Chondrocyte (in vitro differentiated cells): Measurements from ENCODE around the gene ANXA9. TPM values are rescaled to one million over a fixed set of nuclear protein-coding genes. Genes with fewer than 3 reads are reported as not detected.

Experiments
- DNase-seq: peaks from one replicate; pipeline ENCODE4 v3.0.0; 2021; ENCODE audit warnings: mixed read lengths, low spot score
- H3K27ac Mint-ChIP-seq: one replicate; pipeline ENCODE4 v1.8.0; 2021; ENCODE audit warnings: mild to moderate bottlenecking, moderate library complexity, mixed read lengths; ENCODE audit not compliant: unreplicated experiment
- H3K27me3 Mint-ChIP-seq: 2 replicates; pipeline ENCODE4 v1.8.0; 2021; ENCODE audit warnings: low read depth, mixed read lengths
- H3K36me3 Mint-ChIP-seq: 2 replicates; pipeline ENCODE4 v1.8.0; 2021; ENCODE audit warnings: low read depth, mixed read lengths
- H3K4me1 Mint-ChIP-seq: 2 replicates; pipeline ENCODE4 v1.8.0; 2021; ENCODE audit warnings: low read depth, mild to moderate bottlenecking, mixed read lengths
- H3K4me3 Mint-ChIP-seq: one replicate; pipeline ENCODE4 v1.8.0; 2021; ENCODE audit warnings: mild to moderate bottlenecking, moderate library complexity, mixed read lengths; ENCODE audit not compliant: unreplicated experiment
- H3K9me3 Mint-ChIP-seq: 2 replicates; pipeline ENCODE4 v1.8.0; 2021; ENCODE audit warnings: low read depth, mixed read lengths
- CTCF ChIP-seq: fragments of 200-600 bp; sonication (generic); IDR thresholded peaks from 2 replicates; pipeline ENCODE4 v1.5.0; 2021; ENCODE audit warnings: antibody characterized with exemption, mild to moderate bottlenecking, moderate library complexity
- total RNA-seq: library from RNA; stranded (reverse); gene quantifications from 3 replicates; pipeline ENCODE4 v1.2.1, GENCODE V29; 2021

The ANXA9 gene
- total RNA-seq, 1 donor from 2014 or later = not detected

GRCh38 chr1:151013518-151013917 lies 31.4 kb downstream of the ANXA9 start:
- DNase-seq = no peak
- no peak overlapping the region for H3K4me3 Mint-ChIP-seq
- H3K4me1 Mint-ChIP-seq = peaks cover 35% of the 10 kb centered on the region
- no peak for TF ChIP-seq CTCF
- no peaks in the 10 kb centered on the region for H3K9me3 Mint-ChIP-seq
- H3K36me3 Mint-ChIP-seq = peaks cover 3% of the 10 kb centered on the region
- H3K27ac Mint-ChIP-seq = peak overlapping the region; percentile 82
- H3K27me3 Mint-ChIP-seq = no peaks in the 10 kb centered on the region

GRCh38 chr1:151024540-151025146 lies 42.6 kb downstream of the ANXA9 start:
- H3K9me3 Mint-ChIP-seq = no peaks in the 10 kb centered on the region
- H3K4me3 Mint-ChIP-seq = no peak overlapping the region
- peak overlapping the region; percentile 41 for H3K27ac Mint-ChIP-seq
- peak; percentile 80 for TF ChIP-seq CTCF
- peaks cover 7% of the 10 kb centered on the region for H3K4me1 Mint-ChIP-seq
- no peak for DNase-seq
- H3K27me3 Mint-ChIP-seq = no peaks in the 10 kb centered on the region
- H3K36me3 Mint-ChIP-seq = peaks cover 20% of the 10 kb centered on the region

GRCh38 chr1:151026460-151026859 lies 44.4 kb downstream of the ANXA9 start:
- H3K27ac Mint-ChIP-seq = no peak overlapping the region

GRCh38 chr1:151032164-151032563 lies 50.1 kb downstream of the ANXA9 start:
- no peaks in the 10 kb centered on the region for H3K27me3 Mint-ChIP-seq
- H3K27ac Mint-ChIP-seq = no peak overlapping the region
- no peak overlapping the region for H3K4me3 Mint-ChIP-seq
- H3K9me3 Mint-ChIP-seq = no peaks in the 10 kb centered on the region
- no peak for TF ChIP-seq CTCF
- peaks cover 26% of the 10 kb centered on the region for H3K36me3 Mint-ChIP-seq
- DNase-seq = no peak
- H3K4me1 Mint-ChIP-seq = no peaks in the 10 kb centered on the region

More at GRCh38 chr1:151026460-151026859, 44.4 kb downstream of the ANXA9 start:
- H3K4me3 Mint-ChIP-seq = no peak overlapping the region
- DNase-seq = no peak
- TF ChIP-seq CTCF = no peak
- peaks cover 22% of the 10 kb centered on the region for H3K36me3 Mint-ChIP-seq
- no peaks in the 10 kb centered on the region for H3K9me3 Mint-ChIP-seq
- peaks cover 7% of the 10 kb centered on the region for H3K4me1 Mint-ChIP-seq
- no peaks in the 10 kb centered on the region for H3K27me3 Mint-ChIP-seq

GRCh38 chr1:151035167-151035566 lies 53.1 kb downstream of the ANXA9 start:
- H3K27ac Mint-ChIP-seq = no peak overlapping the region
- TF ChIP-seq CTCF = no peak
- H3K9me3 Mint-ChIP-seq = no peaks in the 10 kb centered on the region
- DNase-seq = no peak
- H3K4me3 Mint-ChIP-seq = no peak overlapping the region
- H3K36me3 Mint-ChIP-seq = peaks cover 20% of the 10 kb centered on the region
- no peaks in the 10 kb centered on the region for H3K4me1 Mint-ChIP-seq
- H3K27me3 Mint-ChIP-seq = no peaks in the 10 kb centered on the region
